SK-N-DZ (cell line): ENCODE data around the gene SLC39A1.
A peak's percentile ranks its signal among the peaks of the same experiment; 100 is the strongest.

Experiments
- DNase-seq: peaks from one replicate; pipeline ENCODE4 v3.0.0-alpha.2; 2015; ENCODE audit warnings: low spot score

The SLC39A1 gene

GRCh38 chr1:153953859-153954365 is 9.4 kb downstream of the SLC39A1 start:
- no peak for DNase-seq

- DNase-seq, result no peak
These were observed 11.5 kb downstream of the SLC39A1 start for GRCh38 chr1:153951801-153952200.

GRCh38 chr1:153951183-153951582 is 12.2 kb downstream of the SLC39A1 start:
- no peak for DNase-seq

- peak; percentile 88 for DNase-seq
These were observed 16.6 kb downstream of the SLC39A1 start, which contains the start of gene DENND4B for GRCh38 chr1:153946622-153947241. Gene DENND4B (minus strand): TSS chr1:153946718. CDS start chr1:153944374, 2,344 bp downstream.

GRCh38 chr1:153945795-153946621 is 17.3 kb downstream of the SLC39A1 start:
- no peak for DNase-seq

- no peak for DNase-seq
These were observed 18.1 kb downstream of the SLC39A1 start for GRCh38 chr1:153945131-153945794.

GRCh38 chr1:153944827-153945117 is 18.6 kb downstream of the SLC39A1 start:
- no peak for DNase-seq

- no peak for DNase-seq
These were observed 19.1 kb downstream of the SLC39A1 start for GRCh38 chr1:153944005-153944826.

GRCh38 chr1:153942766-153943549 is 20.4 kb downstream of the SLC39A1 start:
- no peak for DNase-seq

- DNase-seq, result no peak
These were observed 21.3 kb downstream of the SLC39A1 start for GRCh38 chr1:153941826-153942725.

GRCh38 chr1:153940756-153941155 is 22.6 kb downstream of the SLC39A1 start:
- DNase-seq, result no peak

GRCh38 chr1:153939476-153939875 is 23.9 kb downstream of the SLC39A1 start:
- DNase-seq, result no peak

GRCh38 chr1:153938996-153939395 is 24.3 kb downstream of the SLC39A1 start:
- DNase-seq, result no peak

- no peak for DNase-seq
These were observed 26.0 kb downstream of the SLC39A1 start for GRCh38 chr1:153937331-153937730.

GRCh38 chr1:153936011-153936802 is 27.1 kb downstream of the SLC39A1 start:
- DNase-seq, result no peak

GRCh38 chr1:153934746-153935145 is 28.6 kb downstream of the SLC39A1 start:
- no peak for DNase-seq

- no peak for DNase-seq
These were observed 29.4 kb downstream of the SLC39A1 start for GRCh38 chr1:153933955-153934354.

GRCh38 chr1:153933430-153933829 is 29.9 kb downstream of the SLC39A1 start:
- no peak for DNase-seq
